Panc1 (cell line): ENCODE measurements around the gene SPATA21. TPM values are rescaled to one million over a fixed set of nuclear protein-coding genes. Genes with fewer than 3 reads are reported as not detected.

Experiments
- ATAC-seq: fragments of 200-7000 bp; cut with Tn5 transposase; 2 replicates; pipeline ENCODE4 v1.9.1; 2020; ENCODE audit warnings: mild to moderate bottlenecking, moderate library complexity
- BruUV-seq: library from RNA; stranded (reverse); fragments of 400-500 nt; replicated peaks from 2 replicates; lab custom pipeline; 2021; lab: Mats Ljungman, UMichigan
- CTCF ChIA-PET: fragments of 300-600 bp; sonication (Branson Sonifier 250); formaldehyde crosslinking; loops from one replicate; lab custom pipeline; 2022; ENCODE audit warnings: antibody characterized with exemption; lab: Charles Lee
- POLR2A ChIA-PET: fragments of 300-600 bp; sonication (Branson Sonifier 250); formaldehyde crosslinking; loops from one replicate; lab custom pipeline; 2022; ENCODE audit warnings: antibody characterized with exemption; lab: Charles Lee
- DNase-seq: peaks from one replicate; pipeline ENCODE4 v3.0.0-alpha.2; 2010; ENCODE audit warnings: low read depth, low spot score
- H3K27ac ChIP-seq: 2 replicates; pipeline ENCODE4 v1.5.1; 2011; ENCODE audit warnings: mild to moderate bottlenecking, low read length, inconsistent platforms
- H3K27me3 ChIP-seq: fragments of 200-500 bp; sonication (Bioruptor generic); 2 replicates; pipeline ENCODE4 v1.6.0; 2014; ENCODE audit warnings: low read length, inconsistent platforms; ENCODE audit not compliant: control insufficient read depth, insufficient read depth
- H3K36me3 ChIP-seq: fragments of 200-500 bp; sonication (Bioruptor generic); 2 replicates; pipeline ENCODE4 v1.5.1; 2014; ENCODE audit warnings: inconsistent platforms, mild to moderate bottlenecking, low read length, moderate library complexity; ENCODE audit not compliant: control insufficient read depth, insufficient read depth
- H3K4me1 ChIP-seq: 2 replicates; pipeline ENCODE4 v1.5.1; 2011; ENCODE audit warnings: inconsistent platforms, mild to moderate bottlenecking, low read length, moderate library complexity; ENCODE audit not compliant: control insufficient read depth, insufficient read depth
- H3K4me3 ChIP-seq, 2 experiments: 2 replicates each; pipeline ENCODE4 v1.5.1; 2011 to 2012; ENCODE audit warnings: low read depth in 2 of 2, low read length in 2 of 2, mild to moderate bottlenecking in 2 of 2, inconsistent platforms in 1 of 2, moderate library complexity in 1 of 2
- H3K9me3 ChIP-seq: fragments of 200-500 bp; sonication (Bioruptor generic); 2 replicates; pipeline ENCODE4 v1.5.1; 2014; ENCODE audit warnings: low read depth, mild to moderate bottlenecking, inconsistent platforms, low read length, moderate library complexity; ENCODE audit not compliant: control insufficient read depth, insufficient read depth
- POLR2AphosphoS5 ChIP-seq: IDR thresholded peaks from 2 replicates; pipeline ENCODE4 v1.6.1; 2012; ENCODE audit warnings: mild to moderate bottlenecking, low read depth, low read length, moderate library complexity
- SIN3A ChIP-seq: IDR thresholded peaks from 2 replicates; pipeline ENCODE4 v1.6.1; 2012; ENCODE audit warnings: low read depth, mild to moderate bottlenecking, low read length, moderate library complexity, borderline replicate concordance; ENCODE audit not compliant: insufficient read depth
- TCF7L2 ChIP-seq: IDR thresholded peaks from 2 replicates; pipeline ENCODE4 v1.6.1; 2011; ENCODE audit warnings: mild to moderate bottlenecking, low read depth, low read length, inconsistent platforms
- in situ Hi-C: cut with HindIII; loops from 2 replicates; pipeline ENCODE4 v1.10.0; 2016; ENCODE audit warnings: low sequenced_read_pairs, low pct_unique_long_range_greater_than_20kb
- intact Hi-C: fragments of 100-400 bp; cut with micrococcal nuclease; formaldehyde crosslinking; loops from one replicate; pipeline ENCODE4 v1.10.0; 2022; ENCODE audit not compliant: unreplicated experiment
- total RNA-seq: library from RNA; stranded (reverse); gene quantifications from one replicate; pipeline ENCODE4 v1.2.1, GENCODE V29; 2021; ENCODE audit not compliant: unreplicated experiment
- TF ChIP-seq, protein P1 (sequence below), 2 experiments: IDR thresholded peaks; 2 replicates each; pipeline ENCODE4 v1.6.1; 2011 to 2012; ENCODE audit warnings: low read depth in 2 of 2, control low read depth in 1 of 2, low read length in 1 of 2, mild to moderate bottlenecking in 1 of 2, moderate library complexity in 1 of 2; ENCODE audit not compliant: insufficient read depth in 1 of 2
- TF ChIP-seq, protein P2 (sequence below): fragments of 450-650 bp; IDR thresholded peaks from 2 replicates; pipeline ENCODE4 v1.5.1; 2017; ENCODE audit warnings: mild to moderate bottlenecking

Gene SPATA21
- total RNA-seq, 1 experiment from 2014 or later: not detected

DNA sequence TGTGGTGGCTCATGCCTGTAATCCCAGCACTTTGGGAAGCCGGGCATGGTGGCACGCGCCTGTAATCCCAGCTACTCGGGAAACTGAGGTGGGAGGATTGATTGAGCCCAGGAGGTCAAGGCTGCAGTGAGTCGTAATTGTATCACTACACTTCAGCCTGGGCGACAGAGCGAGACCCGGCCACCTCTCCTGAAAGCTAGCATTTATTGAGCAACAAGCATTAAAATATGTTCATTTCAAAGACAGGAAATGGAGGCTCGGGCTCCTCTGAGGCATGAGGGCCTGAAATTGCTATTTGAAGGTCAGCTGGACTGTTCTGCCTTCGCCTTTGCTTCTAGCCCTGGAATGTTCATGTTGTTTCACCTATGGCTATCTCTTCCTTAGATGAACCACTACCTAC lies 34.5 kb downstream of the SPATA21 start:
- no peak overlapping the region for H3K4me3 ChIP-seq
- CTCF ChIA-PET: no interaction called here
- intact Hi-C loops: no loop called here
- H3K36me3 ChIP-seq: no peaks in the 10 kb centered on the region
- POLR2A ChIA-PET: interaction anchor here (0.5 kb wide), 1 partner anchor 29 kb away, joined by 9 read pairs; no protein-coding TSS in a partner anchor
- TF ChIP-seq, protein P1, sequence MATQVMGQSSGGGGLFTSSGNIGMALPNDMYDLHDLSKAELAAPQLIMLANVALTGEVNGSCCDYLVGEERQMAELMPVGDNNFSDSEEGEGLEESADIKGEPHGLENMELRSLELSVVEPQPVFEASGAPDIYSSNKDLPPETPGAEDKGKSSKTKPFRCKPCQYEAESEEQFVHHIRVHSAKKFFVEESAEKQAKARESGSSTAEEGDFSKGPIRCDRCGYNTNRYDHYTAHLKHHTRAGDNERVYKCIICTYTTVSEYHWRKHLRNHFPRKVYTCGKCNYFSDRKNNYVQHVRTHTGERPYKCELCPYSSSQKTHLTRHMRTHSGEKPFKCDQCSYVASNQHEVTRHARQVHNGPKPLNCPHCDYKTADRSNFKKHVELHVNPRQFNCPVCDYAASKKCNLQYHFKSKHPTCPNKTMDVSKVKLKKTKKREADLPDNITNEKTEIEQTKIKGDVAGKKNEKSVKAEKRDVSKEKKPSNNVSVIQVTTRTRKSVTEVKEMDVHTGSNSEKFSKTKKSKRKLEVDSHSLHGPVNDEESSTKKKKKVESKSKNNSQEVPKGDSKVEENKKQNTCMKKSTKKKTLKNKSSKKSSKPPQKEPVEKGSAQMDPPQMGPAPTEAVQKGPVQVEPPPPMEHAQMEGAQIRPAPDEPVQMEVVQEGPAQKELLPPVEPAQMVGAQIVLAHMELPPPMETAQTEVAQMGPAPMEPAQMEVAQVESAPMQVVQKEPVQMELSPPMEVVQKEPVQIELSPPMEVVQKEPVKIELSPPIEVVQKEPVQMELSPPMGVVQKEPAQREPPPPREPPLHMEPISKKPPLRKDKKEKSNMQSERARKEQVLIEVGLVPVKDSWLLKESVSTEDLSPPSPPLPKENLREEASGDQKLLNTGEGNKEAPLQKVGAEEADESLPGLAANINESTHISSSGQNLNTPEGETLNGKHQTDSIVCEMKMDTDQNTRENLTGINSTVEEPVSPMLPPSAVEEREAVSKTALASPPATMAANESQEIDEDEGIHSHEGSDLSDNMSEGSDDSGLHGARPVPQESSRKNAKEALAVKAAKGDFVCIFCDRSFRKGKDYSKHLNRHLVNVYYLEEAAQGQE (IDR thresholded peaks at IDR 0.05; ENCODE audit: insufficient read depth in 1 of 2, low read depth in 2 of 2, low read length in 1 of 2): no peak
- TF ChIP-seq POLR2AphosphoS5: no peak
- no peaks in the 10 kb centered on the region for H3K27me3 ChIP-seq
- in situ Hi-C loops: no loop called here
- H3K9me3 ChIP-seq: no peaks in the 10 kb centered on the region
- H3K27ac ChIP-seq: no peak overlapping the region
- no TSS peak for BruUV-seq
- H3K4me1 ChIP-seq: no peaks in the 10 kb centered on the region
- no peak for ATAC-seq
- no peak for DNase-seq

DNA sequence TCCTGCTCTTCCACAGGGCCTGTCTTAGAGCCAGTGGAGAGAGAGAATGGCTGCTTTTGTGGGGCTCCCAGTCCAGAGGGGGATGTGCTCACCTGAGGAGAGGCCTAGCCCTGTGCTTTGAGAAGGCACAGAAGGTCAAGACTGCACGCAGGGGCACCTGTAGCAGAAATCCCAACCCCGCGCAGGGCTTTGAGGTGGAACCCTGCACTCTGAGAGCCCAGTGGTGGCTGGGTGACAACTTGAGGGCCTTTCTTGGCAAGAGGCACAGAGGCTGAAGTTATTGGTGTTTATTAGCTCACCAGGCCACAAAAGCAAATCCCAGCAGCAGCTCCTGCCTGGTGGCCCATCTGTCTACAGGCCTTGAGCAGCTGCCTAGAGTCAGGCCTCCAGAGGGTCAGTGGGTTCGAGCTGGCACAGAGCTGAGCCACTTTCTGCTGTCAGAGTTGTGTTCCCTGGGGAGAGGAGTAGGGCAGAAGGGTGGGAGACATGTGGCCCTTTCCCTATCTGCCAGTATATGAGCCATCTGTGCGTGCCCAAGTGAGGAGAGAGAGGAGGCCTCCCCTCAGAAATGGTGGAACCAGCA lies 38.8 kb downstream of the SPATA21 start:
- no peaks in the 10 kb centered on the region for H3K36me3 ChIP-seq
- CTCF ChIA-PET: no interaction called here
- H3K9me3 ChIP-seq: no peaks in the 10 kb centered on the region
- no peak for DNase-seq
- POLR2A ChIA-PET: no interaction called here
- no peak overlapping the region; the same call in 1 of the 2 replicates for H3K27ac ChIP-seq
- no peaks in the 10 kb centered on the region for H3K27me3 ChIP-seq
- peaks cover 12% of the 10 kb centered on the region for H3K4me1 ChIP-seq
- ATAC-seq: no peak
- H3K4me3 ChIP-seq: no peak overlapping the region
- in situ Hi-C loops (no loop called here), intact Hi-C loops (no loop called here)
- TF ChIP-seq, protein P2, sequence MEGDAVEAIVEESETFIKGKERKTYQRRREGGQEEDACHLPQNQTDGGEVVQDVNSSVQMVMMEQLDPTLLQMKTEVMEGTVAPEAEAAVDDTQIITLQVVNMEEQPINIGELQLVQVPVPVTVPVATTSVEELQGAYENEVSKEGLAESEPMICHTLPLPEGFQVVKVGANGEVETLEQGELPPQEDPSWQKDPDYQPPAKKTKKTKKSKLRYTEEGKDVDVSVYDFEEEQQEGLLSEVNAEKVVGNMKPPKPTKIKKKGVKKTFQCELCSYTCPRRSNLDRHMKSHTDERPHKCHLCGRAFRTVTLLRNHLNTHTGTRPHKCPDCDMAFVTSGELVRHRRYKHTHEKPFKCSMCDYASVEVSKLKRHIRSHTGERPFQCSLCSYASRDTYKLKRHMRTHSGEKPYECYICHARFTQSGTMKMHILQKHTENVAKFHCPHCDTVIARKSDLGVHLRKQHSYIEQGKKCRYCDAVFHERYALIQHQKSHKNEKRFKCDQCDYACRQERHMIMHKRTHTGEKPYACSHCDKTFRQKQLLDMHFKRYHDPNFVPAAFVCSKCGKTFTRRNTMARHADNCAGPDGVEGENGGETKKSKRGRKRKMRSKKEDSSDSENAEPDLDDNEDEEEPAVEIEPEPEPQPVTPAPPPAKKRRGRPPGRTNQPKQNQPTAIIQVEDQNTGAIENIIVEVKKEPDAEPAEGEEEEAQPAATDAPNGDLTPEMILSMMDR: no peak
- TF ChIP-seq, protein P1 (IDR thresholded peaks at IDR 0.05; ENCODE audit: insufficient read depth in 1 of 2, low read depth in 2 of 2, low read length in 1 of 2): no peak
- TF ChIP-seq TCF7L2 (no peak), SIN3A (no peak), POLR2AphosphoS5 (no peak)
- BruUV-seq: no TSS peak
